Non-pigmented ciliary epithelial cell (primary cell): ENCODE measurements around the gene MFRP.

ENCODE experiments used
- DNase-seq: peaks from one replicate; pipeline ENCODE4 v3.0.0-alpha.2; 2010; ENCODE audit warnings: low read depth

Gene MFRP

GRCh38 chr11:119359365-119360214 is 13.1 kb upstream of the MFRP start:
- no peak for DNase-seq

GRCh38 chr11:119357074-119357473 is 10.6 kb upstream of the MFRP start:
- no peak for DNase-seq

- no peak for DNase-seq
Observed at GRCh38 chr11:119356349-119357031, 10.0 kb upstream of the MFRP start.

DNA sequence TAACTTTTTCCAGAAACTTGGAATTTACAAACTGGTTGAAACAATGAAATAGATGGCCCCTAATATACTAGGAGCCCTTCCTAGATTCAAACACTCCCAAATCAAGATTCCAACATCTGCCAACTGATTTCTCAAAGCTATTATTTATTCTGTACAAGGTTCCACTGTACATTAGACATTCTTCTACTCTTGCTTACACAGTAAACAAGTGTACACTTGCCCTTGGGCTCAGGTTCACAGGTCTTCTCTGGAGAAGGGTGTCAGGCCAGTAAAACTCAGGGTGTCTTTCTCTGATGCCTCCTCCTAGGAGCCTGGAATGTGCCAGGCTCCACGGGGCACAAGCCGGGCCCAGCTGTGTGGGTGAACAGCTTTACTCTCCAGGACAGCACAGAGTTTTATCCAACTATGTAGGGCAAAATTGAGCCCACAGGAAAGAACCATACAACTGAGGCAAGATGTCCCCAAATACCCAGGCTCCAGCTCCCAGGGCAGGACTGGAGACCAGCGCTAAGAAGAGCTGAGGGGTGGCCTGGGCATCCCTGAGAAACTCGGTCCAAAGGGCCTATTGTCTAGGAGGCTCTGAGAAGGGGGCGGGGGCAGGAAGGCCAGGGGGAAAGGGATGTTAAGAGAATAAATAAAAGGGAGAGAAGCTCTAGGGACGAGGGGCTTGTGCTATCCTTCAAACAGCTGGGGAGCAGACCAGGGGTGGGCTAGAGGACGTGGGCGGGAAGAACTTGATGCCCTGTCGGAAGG is 8.8 kb upstream of the MFRP start:
- no peak for DNase-seq

DNA sequence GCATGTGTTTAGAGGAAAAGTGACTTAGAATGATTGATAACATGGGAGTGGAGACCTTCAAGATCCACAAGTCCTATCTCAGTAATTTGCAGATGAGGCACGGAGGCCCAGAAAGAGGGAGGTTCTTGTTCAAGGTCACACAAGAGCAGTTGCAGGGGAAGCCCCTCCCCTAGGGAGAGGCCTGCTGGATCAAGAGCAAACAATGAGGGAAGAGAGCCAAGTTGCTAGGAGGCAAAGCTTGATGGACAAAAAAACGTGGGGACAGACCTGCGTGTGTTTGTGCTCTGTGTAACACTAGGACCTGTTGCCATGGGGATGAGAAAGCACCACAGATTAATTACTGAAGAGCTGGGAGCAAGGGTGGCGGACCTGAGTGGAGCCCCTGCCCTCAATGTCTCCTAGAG is 6.4 kb upstream of the MFRP start:
- DNase-seq: no peak

- no peak for DNase-seq
Observed at GRCh38 chr11:119351232-119351631, 4.7 kb upstream of the MFRP start.

- no peak for DNase-seq
Observed at GRCh38 chr11:119350302-119350701, 3.8 kb upstream of the MFRP start.

DNA sequence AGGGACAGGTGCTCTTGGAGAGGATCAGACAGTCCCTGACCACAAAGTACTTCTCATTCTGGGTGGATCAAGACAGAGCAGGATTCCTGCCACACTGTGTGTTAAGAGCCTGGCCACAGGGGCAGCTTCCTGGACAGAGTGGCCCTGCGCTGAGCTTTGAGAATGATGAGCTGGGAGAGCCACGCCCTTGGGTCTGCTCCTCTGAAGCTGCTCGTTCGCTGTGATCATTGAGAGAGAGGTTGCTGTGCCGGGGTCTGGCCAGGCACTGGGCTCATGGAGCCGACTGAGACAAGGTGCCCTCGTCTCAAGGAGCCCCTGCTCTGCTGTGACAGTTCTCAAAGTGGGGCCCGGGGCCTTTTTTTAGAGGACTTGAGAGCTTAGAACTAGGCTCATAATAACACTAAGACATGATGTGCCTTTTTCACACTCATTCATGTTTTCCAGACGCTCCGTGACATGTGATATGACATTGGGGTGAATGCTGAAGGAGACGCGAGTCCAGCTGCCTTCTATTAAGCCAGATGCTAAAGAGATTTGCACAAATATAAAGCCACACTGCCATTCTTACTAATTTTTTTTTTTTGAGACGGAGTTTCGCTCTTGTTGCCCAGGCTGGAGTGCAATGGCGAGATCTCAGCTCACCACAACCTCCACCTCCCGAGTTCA is 1.6 kb upstream of the MFRP start:
- no peak for DNase-seq

DNA sequence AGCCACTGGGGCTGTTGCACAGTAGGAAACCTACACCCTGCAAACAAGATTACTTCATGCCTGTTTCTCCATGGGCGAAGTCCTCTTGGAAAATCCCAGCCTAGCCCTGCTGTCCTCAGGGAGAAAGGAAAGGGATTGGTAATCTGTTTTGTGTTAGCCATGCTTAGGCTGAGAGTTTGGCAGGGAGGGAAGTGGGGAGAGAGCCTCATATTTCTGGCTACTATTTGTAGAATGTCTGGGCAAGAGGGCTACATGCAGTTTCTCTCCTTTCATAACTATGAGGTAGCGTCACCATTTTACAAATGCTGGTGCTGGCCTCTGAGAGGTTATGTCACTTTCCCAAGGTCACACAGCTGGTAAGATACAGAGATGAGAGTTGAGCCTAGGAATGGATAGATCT is 737 bp upstream of the MFRP start:
- no peak for DNase-seq

DNA sequence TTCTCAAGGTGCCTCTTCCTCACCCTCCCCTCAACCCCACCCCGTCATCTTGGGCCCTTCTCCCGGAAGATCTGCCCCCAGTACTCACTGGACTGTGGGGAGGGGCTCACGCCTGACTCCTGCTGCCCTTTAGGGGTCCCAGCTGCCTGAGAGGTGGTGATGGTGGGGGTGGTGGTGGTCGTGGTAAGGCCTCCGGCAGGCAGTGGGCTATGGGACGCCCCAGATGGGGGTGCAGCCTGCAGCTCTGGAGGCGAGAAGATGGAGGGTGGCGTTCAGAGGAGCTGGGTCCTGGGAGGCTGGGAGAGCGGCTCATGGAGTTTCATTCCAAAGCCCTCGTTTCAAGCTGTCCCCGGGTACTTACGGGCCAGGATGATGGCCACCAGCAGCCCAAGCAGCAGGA is 820 bp downstream of the MFRP start:
- no peak for DNase-seq

DNA sequence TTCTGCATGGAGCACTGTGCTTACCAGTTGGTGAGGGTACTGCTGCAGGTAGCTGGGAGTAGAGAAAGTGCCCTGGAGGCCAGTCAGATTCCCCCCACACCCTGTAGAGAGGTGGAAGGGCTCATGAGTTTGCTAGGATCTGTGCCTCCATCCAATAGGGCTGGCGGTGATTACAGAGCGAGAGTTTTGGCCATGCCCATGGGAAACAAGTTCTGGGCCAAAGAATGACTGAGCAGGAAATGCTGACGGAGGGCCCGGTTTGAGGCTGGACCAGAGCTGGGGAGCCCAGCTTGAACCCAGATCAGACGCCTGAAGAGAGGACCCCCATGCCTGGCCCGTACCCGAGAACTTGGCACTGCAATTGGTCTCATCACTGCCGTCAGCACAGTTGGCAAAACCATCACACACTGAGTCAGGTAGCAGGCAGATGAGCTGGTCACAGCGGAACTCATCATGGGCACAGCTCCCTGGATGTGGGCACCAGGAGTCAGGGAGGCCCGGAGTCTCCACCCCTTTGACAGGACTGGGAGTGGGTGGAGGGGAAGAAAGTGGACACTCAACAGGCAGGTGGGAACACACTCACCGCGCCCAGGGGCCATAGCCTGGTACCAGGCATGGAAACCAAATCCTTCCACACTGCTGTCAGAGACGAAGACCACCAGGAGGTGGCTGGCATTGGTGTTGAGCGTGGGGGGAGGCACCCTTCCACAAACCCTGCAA is 2.1 kb downstream of the MFRP start:
- no peak for DNase-seq

DNA sequence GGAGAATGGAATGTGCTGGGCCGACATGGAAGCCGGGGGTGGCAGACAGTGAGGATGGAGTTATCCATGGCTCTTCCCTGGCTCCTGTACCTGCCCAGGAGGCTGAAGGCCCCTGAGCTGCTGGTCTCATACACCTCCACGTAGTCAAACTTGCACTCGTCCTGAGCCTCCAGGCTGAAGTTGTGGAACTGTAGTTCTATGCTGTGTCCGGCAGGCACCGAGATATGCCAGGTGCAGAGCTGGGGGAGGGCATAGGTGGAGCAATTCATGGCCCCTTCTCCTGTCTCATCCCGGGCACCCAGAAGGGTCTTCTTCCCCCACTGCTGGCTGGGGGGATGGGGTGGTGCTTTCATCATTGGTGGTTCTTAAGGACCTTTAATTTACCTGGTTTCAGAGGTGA is 2.8 kb downstream of the MFRP start:
- DNase-seq: no peak

GRCh38 chr11:119342362-119343130 is 4.0 kb downstream of the MFRP start:
- no peak for DNase-seq

- DNase-seq: no peak
Observed at GRCh38 chr11:119342023-119342300, 4.5 kb downstream of the MFRP start.

DNA sequence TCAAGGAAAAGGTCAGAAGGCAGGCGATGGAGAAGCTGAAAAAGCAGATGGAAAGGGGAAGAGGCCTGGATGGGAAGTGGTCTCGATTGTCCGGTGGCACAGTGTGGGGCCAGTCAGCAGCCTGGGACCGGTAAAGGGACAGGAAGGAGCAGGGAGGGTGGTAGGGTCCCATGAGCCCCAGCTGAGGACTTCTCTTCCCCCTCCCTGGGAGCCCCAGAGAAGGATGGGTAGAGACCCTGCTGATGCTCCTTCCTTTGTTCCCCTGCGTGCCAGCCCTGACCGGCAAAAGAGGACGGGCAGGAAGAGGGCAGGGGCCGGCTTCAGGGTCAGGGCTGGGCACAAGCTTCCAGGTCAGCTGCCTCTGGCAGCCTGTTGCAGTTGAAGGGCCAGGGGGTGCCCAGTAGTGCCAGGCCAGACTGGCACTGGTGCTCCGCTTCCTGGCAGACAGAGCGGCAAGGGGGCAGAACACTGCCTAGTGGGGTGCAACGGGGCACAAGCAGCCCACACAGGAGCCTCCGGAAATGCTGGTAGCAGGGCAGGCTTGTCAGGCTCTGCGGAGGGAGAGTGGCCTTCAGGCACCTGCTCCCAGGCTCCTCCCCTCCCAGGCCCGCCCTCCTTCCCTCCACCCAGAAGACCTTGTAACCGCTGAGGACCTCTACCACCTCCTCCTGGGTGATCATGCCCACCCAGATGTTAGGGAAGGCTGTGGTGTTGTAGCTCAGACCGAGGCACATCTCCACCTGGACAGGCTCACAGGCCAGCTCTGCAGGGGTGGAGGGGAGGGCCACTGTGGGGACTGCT is 5.1 kb downstream of the MFRP start:
- DNase-seq: no peak

GRCh38 chr11:119340335-119341221 is 5.9 kb downstream of the MFRP start, which contains the start of gene C1QTNF5:
Gene C1QTNF5 (minus strand): TSS chr11:119340883. CDS start chr11:119340397, 486 bp downstream.
- DNase-seq: no peak

DNA sequence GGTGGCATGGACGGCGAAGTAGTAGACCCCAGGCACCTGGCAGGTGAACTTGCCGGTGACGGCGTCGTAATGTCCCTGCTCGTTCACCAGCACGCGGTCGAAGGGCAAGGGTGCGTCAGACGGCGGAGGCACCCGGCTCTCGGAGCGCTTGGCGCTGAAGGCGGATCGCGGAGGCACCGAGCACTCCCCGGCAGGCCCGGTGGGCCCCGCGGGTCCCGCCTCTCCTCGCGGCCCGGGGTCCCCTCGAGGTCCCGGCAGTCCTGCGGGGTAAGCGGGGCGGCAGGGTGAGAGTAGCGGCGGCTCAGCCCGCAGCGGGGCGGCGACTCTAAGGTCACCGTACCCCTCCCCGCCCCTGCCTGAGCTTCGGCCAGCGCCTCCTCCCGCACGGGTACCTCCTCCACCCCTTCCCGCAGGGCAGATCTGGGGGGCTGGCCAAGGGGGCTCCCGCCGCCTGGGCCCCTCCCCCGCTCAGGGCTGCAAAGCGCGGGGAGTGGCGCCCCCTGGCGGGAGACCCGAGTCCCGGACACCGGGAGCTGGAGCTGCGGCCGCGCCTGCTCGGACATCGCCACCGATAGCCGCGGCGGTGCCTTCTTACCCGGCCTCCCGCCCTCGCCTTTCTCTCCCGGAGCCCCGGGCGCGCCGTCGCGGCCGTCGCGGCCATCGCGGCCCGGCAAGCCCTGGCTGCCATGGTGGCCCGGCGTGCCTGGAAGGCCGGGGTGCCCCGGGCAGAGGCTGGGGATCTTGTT is 6.7 kb downstream of the MFRP start:
- no peak for DNase-seq

DNA sequence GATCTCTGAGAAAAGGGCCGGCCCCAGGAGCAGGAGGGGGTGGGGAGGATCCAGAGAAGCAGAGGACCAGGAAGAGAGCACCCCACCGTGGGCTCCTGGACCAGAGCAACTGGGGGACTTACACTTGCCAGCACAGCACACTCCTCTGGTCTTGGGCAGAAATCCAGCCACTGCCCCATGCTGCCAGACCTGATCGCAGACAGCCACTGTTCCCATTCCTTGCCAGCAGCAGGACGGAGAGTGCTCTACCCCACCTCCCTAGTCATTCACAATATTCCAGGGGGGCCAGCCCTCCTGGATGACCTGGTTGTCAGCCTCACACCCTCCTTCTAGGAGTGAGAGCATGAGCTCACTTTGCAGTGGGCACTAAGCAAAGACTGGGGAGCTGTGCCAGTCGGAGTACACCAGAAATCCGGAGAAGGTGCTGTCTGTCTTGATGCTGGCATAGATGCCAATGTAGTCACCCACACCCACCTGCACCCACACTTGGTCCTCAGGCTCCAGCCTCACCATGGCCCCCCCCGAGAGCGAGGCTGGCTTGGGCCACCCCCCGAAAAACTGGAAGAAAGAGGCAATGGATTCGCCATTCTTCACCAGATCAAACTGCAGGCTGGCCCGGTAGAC is 7.4 kb downstream of the MFRP start:
- DNase-seq: no peak
